ENCODE data around the gene PLXNA4.

The PLXNA4 gene

GRCh38 chr7:132140341-132140740, 435.9 kb downstream of the PLXNA4 start:
- H3K4me1 ChIP-seq (ENCODE audit: control insufficient read depth, insufficient read depth, low read length) = 0 out of 2 replicates have a peak, but pooled peaks cover 2% of the 10 kb centered on the region
- CTCF ChIA-PET = interaction anchor here (0.6 to 0.8 kb wide), 4 partner anchors 21 to 451 kb away, joined by 3 read pairs; no protein-coding TSS in a partner anchor

GRCh38 chr7:132138817-132139216, 437.5 kb downstream of the PLXNA4 start:
- Histone ChIP-seq H3K9me3 (ENCODE audit: control insufficient read depth, insufficient read depth, low read depth, low read length) (no peaks in the 10 kb centered on the region), H3K36me3 (ENCODE audit: control insufficient read depth in 2 of 2, insufficient read depth in 1 of 2, low read length in 2 of 2) (no peaks in the 10 kb centered on the region), H3K4me3 (ENCODE audit: low read depth, low read length) (no peak overlapping the region), H3K27ac (ENCODE audit: extremely low read depth, low read depth, low read length) (no peak overlapping the region), H3K4me1 (ENCODE audit: control insufficient read depth, insufficient read depth, low read length) (0 out of 2 replicates have a peak, but pooled peaks cover 2% of the 10 kb centered on the region)
- ChIA-PET CTCF (interaction anchor here (0.6 kb wide), 1 partner anchor 126 kb away, joined by 3 read pairs; no protein-coding TSS in a partner anchor), POLR2A (no interaction called here)
- TF ChIP-seq GLI4 (tag by site-specific recombination; IDR thresholded peaks at IDR 0.05) = no peak
- no peak for TF ChIP-seq ZXDB (tag by site-specific recombination; IDR thresholded peaks at IDR 0.05)
- TF ChIP-seq RBAK (tag by site-specific recombination; IDR thresholded peaks at IDR 0.05) = no peak
- TF ChIP-seq ZNF837 (tag by site-specific recombination; IDR thresholded peaks at IDR 0.05) = no peak
- no peak for TF ChIP-seq ZBTB48 (tag by site-specific recombination; IDR thresholded peaks at IDR 0.05)
- no peak for TF ChIP-seq ZNF621 (tag by site-specific recombination; IDR thresholded peaks at IDR 0.05)
- TF ChIP-seq SP7 (tag by site-specific recombination; IDR thresholded peaks at IDR 0.05) = no peak
- TF ChIP-seq ZNF148 (tag by site-specific recombination; IDR thresholded peaks at IDR 0.05; ENCODE audit: borderline replicate concordance) = no peak
- TF ChIP-seq ZNF433 (tag by site-specific recombination; IDR thresholded peaks at IDR 0.05; ENCODE audit: low read depth) = no peak
- TF ChIP-seq ZNF10 (tag by site-specific recombination; IDR thresholded peaks at IDR 0.05) = no peak
- TF ChIP-seq YY2 (tag by site-specific recombination; IDR thresholded peaks at IDR 0.05) = no peak
- no peak for TF ChIP-seq ZNF513 (tag by site-specific recombination; IDR thresholded peaks at IDR 0.05)

More at GRCh38 chr7:132140341-132140740, 435.9 kb downstream of the PLXNA4 start:
- POLR2A ChIA-PET = no interaction called here
- Histone ChIP-seq H3K36me3 (ENCODE audit: control insufficient read depth in 2 of 2, insufficient read depth in 1 of 2, low read length in 2 of 2) (no peaks in the 10 kb centered on the region), H3K27ac (ENCODE audit: extremely low read depth, low read depth, low read length) (no peak overlapping the region), H3K9me3 (ENCODE audit: control insufficient read depth, insufficient read depth, low read depth, low read length) (no peaks in the 10 kb centered on the region), H3K4me3 (ENCODE audit: low read depth, low read length) (no peak overlapping the region)
- TF ChIP-seq ZNF555 (tag by site-specific recombination; conservative IDR thresholded peaks at IDR 0.05) = no peak
- 0 out of 2 replicates have a peak, but pooled peaks have one; percentile 16 for TF ChIP-seq ZFHX2 (tag by site-specific recombination; conservative IDR thresholded peaks at IDR 0.05)
- no peak for TF ChIP-seq ZBTB6 (tag by site-specific recombination; IDR thresholded peaks at IDR 0.05)
- no peak for TF ChIP-seq ZNF701 (tag by site-specific recombination; IDR thresholded peaks at IDR 0.05)
- TF ChIP-seq ZNF518A (tag by site-specific recombination; conservative IDR thresholded peaks at IDR 0.05; ENCODE audit: low read depth) = no peak
- no peak for TF ChIP-seq ZBTB21 (tag by site-specific recombination; IDR thresholded peaks at IDR 0.05)
- no peak for TF ChIP-seq ZNF37A (tag by site-specific recombination; IDR thresholded peaks at IDR 0.05)
- TF ChIP-seq KLF1 (tag by site-specific recombination; IDR thresholded peaks at IDR 0.05) = no peak

Data from HEK293 (cell line).